Ishikawa (cell line): ENCODE measurements around the gene PTH2.

Experiments
- CEBPB ChIP-seq: IDR thresholded peaks from 2 replicates; pipeline ENCODE4 v1.6.1; 2012
- CREB1 ChIP-seq: IDR thresholded peaks from 2 replicates; pipeline ENCODE4 v1.6.1; 2012; ENCODE audit warnings: low read depth
- EGR1 ChIP-seq: IDR thresholded peaks from 2 replicates; pipeline ENCODE4 v1.6.1; 2012
- EP300 ChIP-seq: IDR thresholded peaks from 2 replicates; pipeline ENCODE4 v1.6.1; 2012; ENCODE audit warnings: borderline replicate concordance
- FOXM1 ChIP-seq: IDR thresholded peaks from 2 replicates; pipeline ENCODE4 v1.6.1; 2012; ENCODE audit warnings: low read depth, borderline replicate concordance
- NFIC ChIP-seq: IDR thresholded peaks from 2 replicates; pipeline ENCODE4 v1.6.1; 2012
- RAD21 ChIP-seq: IDR thresholded peaks from 2 replicates; pipeline ENCODE4 v1.6.1; 2012; ENCODE audit warnings: low read depth
- TAF1 ChIP-seq: IDR thresholded peaks from 2 replicates; pipeline ENCODE4 v1.6.1; 2012; ENCODE audit warnings: low read depth, mild to moderate bottlenecking
- TCF12 ChIP-seq: IDR thresholded peaks from 2 replicates; pipeline ENCODE4 v1.6.1; 2012; ENCODE audit warnings: low read depth
- TEAD4 ChIP-seq: IDR thresholded peaks from 2 replicates; pipeline ENCODE4 v1.6.1; 2012
- YY1 ChIP-seq: IDR thresholded peaks from 2 replicates; pipeline ENCODE4 v1.6.1; 2012; ENCODE audit warnings: low read depth
- TF ChIP-seq, protein P1 (sequence below): IDR thresholded peaks from 2 replicates; pipeline ENCODE4 v1.6.1; 2012
- TF ChIP-seq, protein P2 (sequence below): IDR thresholded peaks from 2 replicates; pipeline ENCODE4 v1.6.1; 2012; ENCODE audit warnings: low read depth, mild to moderate bottlenecking
- TF ChIP-seq, protein P3 (sequence below): IDR thresholded peaks from 2 replicates; pipeline ENCODE4 v1.6.1; 2012

DNA sequence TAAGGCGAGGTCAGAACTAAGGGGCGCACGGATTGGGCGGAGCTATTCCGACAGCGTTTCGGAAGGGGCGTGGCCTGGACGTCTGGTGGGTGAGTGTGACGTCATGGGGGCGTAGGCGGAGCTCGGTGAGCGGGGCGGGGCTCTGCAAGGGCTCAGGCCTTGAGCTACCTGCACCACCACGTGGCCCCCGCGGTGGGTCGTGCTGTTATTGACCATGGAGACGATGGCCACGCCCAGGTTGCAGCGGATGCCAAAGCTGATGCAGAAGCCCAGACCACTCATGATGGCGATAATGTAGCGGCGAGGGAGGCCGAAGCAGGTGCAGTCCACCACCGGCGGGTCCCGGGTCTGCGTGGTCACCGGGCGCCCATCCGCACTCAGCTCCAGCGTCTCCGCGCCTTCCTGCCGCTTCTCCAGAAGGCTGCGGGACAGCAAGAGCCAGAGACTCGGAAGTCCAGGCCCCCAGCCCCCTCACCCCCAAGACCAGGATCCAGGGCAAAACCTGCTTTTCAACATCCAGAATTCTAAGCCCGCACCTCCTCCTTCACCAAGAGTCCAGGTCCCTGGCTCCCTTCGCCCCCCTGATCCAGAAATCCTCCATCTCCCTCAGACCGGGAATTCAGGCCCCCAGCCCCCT, 13.3 kb upstream of the PTH2 start:
- TF ChIP-seq RAD21: no peak
- no peak for TF ChIP-seq EGR1
- TF ChIP-seq EP300: no peak
- TF ChIP-seq YY1: no peak
- TF ChIP-seq, protein P1, sequence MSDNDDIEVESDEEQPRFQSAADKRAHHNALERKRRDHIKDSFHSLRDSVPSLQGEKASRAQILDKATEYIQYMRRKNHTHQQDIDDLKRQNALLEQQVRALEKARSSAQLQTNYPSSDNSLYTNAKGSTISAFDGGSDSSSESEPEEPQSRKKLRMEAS: no peak
- no peak for TF ChIP-seq TAF1
- TF ChIP-seq CEBPB: no peak
- no peak for TF ChIP-seq NFIC
- TF ChIP-seq, protein P2, sequence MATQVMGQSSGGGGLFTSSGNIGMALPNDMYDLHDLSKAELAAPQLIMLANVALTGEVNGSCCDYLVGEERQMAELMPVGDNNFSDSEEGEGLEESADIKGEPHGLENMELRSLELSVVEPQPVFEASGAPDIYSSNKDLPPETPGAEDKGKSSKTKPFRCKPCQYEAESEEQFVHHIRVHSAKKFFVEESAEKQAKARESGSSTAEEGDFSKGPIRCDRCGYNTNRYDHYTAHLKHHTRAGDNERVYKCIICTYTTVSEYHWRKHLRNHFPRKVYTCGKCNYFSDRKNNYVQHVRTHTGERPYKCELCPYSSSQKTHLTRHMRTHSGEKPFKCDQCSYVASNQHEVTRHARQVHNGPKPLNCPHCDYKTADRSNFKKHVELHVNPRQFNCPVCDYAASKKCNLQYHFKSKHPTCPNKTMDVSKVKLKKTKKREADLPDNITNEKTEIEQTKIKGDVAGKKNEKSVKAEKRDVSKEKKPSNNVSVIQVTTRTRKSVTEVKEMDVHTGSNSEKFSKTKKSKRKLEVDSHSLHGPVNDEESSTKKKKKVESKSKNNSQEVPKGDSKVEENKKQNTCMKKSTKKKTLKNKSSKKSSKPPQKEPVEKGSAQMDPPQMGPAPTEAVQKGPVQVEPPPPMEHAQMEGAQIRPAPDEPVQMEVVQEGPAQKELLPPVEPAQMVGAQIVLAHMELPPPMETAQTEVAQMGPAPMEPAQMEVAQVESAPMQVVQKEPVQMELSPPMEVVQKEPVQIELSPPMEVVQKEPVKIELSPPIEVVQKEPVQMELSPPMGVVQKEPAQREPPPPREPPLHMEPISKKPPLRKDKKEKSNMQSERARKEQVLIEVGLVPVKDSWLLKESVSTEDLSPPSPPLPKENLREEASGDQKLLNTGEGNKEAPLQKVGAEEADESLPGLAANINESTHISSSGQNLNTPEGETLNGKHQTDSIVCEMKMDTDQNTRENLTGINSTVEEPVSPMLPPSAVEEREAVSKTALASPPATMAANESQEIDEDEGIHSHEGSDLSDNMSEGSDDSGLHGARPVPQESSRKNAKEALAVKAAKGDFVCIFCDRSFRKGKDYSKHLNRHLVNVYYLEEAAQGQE: no peak
- TF ChIP-seq, protein P3, sequence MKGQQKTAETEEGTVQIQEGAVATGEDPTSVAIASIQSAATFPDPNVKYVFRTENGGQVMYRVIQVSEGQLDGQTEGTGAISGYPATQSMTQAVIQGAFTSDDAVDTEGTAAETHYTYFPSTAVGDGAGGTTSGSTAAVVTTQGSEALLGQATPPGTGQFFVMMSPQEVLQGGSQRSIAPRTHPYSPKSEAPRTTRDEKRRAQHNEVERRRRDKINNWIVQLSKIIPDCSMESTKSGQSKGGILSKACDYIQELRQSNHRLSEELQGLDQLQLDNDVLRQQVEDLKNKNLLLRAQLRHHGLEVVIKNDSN: peak; percentile 18; the same call in 1 of the 2 replicates
- TF ChIP-seq FOXM1: no peak
- TF ChIP-seq TCF12: no peak
- TF ChIP-seq CREB1: no peak
- no peak for TF ChIP-seq TEAD4
